IMR-90 (cell line): ENCODE measurements around the gene TSPAN32. TPM values are rescaled to one million over a fixed set of nuclear protein-coding genes. Genes with fewer than 3 reads are reported as not detected.

Experiments
- ATAC-seq: fragments of 200-7000 bp; cut with Tn5 transposase; 2 replicates; pipeline ENCODE4 v1.9.1; 2020; ENCODE audit warnings: low read depth, mild to moderate bottlenecking, moderate library complexity
- BruUV-seq: library from RNA; stranded (reverse); fragments of 400-500 nt; replicated peaks from 2 replicates; lab custom pipeline; 2021; lab: Mats Ljungman, UMichigan
- CTCF ChIA-PET: fragments of 300-600 bp; formaldehyde crosslinking; extraction: SDS; loops from one replicate; lab custom pipeline; 2021; ENCODE audit warnings: antibody characterized with exemption; lab: Yijun Ruan, JAX
- POLR2A ChIA-PET: fragments of 300-600 bp; sonication (Branson Sonifier 250); formaldehyde crosslinking; loops from one replicate; lab custom pipeline; 2022; ENCODE audit warnings: antibody characterized with exemption; ENCODE audit not compliant: unreplicated experiment; lab: Charles Lee
- DNase-seq: peaks from one replicate; pipeline ENCODE4 v3.0.0; 2013
- H2AFZ ChIP-seq: replicated peaks from 2 replicates; pipeline ENCODE3; 2013; ENCODE audit warnings: low read length, mild to moderate bottlenecking; ENCODE audit not compliant: poor library complexity
- H2AK5ac ChIP-seq: 2 replicates; pipeline ENCODE4 v1.6.1; 2013; ENCODE audit warnings: low read depth, low read length, inconsistent platforms
- H2AK9ac ChIP-seq: replicated peaks from 2 replicates; pipeline ENCODE3; 2013; ENCODE audit warnings: mild to moderate bottlenecking, low read depth, low read length, moderate library complexity; ENCODE audit not compliant: poor library complexity
- H2BK120ac ChIP-seq: 2 replicates; pipeline ENCODE4 v1.6.1; 2013; ENCODE audit warnings: low read depth, low read length, inconsistent platforms
- H2BK15ac ChIP-seq: 3 replicates; pipeline ENCODE4 v1.6.1; 2013; ENCODE audit warnings: low read depth, low read length, inconsistent platforms
- H2BK20ac ChIP-seq: 2 replicates; pipeline ENCODE4 v1.6.1; 2013; ENCODE audit warnings: low read depth, mild to moderate bottlenecking, inconsistent platforms, low read length, moderate library complexity
- H2BK5ac ChIP-seq: 2 replicates; pipeline ENCODE4 v1.6.1; 2013; ENCODE audit warnings: mild to moderate bottlenecking, low read depth, low read length, inconsistent platforms; ENCODE audit not compliant: poor library complexity, severe bottlenecking
- H3K14ac ChIP-seq: replicated peaks from 2 replicates; pipeline ENCODE4 v1.6.1; 2013; ENCODE audit warnings: low read depth, low read length, inconsistent platforms
- H3K18ac ChIP-seq: 2 replicates; pipeline ENCODE4 v1.6.1; 2013; ENCODE audit warnings: low read depth, low read length, control low read depth
- H3K23ac ChIP-seq: 2 replicates; pipeline ENCODE4 v1.6.1; 2013; ENCODE audit warnings: low read depth, low read length, inconsistent platforms
- H3K27ac ChIP-seq: 2 replicates; pipeline ENCODE4 v1.5.1; 2013; ENCODE audit warnings: mild to moderate bottlenecking, control low read depth, low read length; ENCODE audit not compliant: insufficient read depth
- H3K27me3 ChIP-seq: 2 replicates; pipeline ENCODE4 v1.6.1; 2013; ENCODE audit warnings: low read length; ENCODE audit not compliant: control insufficient read depth, insufficient read depth
- H3K36me3 ChIP-seq: 2 replicates; pipeline ENCODE4 v1.6.1; 2013; ENCODE audit warnings: low read length, mixed read lengths; ENCODE audit not compliant: control insufficient read depth, insufficient read depth
- H3K4ac ChIP-seq: 2 replicates; pipeline ENCODE4 v1.6.1; 2013; ENCODE audit warnings: low read depth, low read length, inconsistent platforms
- H3K4me1 ChIP-seq: 2 replicates; pipeline ENCODE4 v1.6.1; 2013; ENCODE audit warnings: low read length, mixed read lengths; ENCODE audit not compliant: control insufficient read depth, insufficient read depth
- H3K4me2 ChIP-seq: 2 replicates; pipeline ENCODE4 v1.6.1; 2013; ENCODE audit warnings: low read depth, mild to moderate bottlenecking, control low read depth, low read length, moderate library complexity
- H3K4me3 ChIP-seq: 2 replicates; pipeline ENCODE4 v1.5.1; 2013; ENCODE audit warnings: low read depth, mild to moderate bottlenecking, control low read depth, low read length, moderate library complexity; ENCODE audit not compliant: insufficient read depth
- H3K56ac ChIP-seq: 2 replicates; pipeline ENCODE4 v1.6.1; 2013; ENCODE audit warnings: low read length, inconsistent platforms; ENCODE audit not compliant: insufficient read depth; ENCODE audit errors: extremely low read depth
- H3K79me1 ChIP-seq, 2 experiments: 2 replicates each; pipeline ENCODE4 v1.6.1; 2013; ENCODE audit warnings: low read length in 2 of 2, inconsistent platforms in 1 of 2, low read depth in 1 of 2
- H3K9ac ChIP-seq: 2 replicates; pipeline ENCODE4 v1.6.1; 2013; ENCODE audit warnings: low read depth, low read length, control low read depth
- H3K9me1 ChIP-seq: 2 replicates; pipeline ENCODE4 v1.6.1; 2013; ENCODE audit warnings: low read length, inconsistent platforms; ENCODE audit not compliant: insufficient read depth
- H3K9me3 ChIP-seq: 2 replicates; pipeline ENCODE4 v1.6.1; 2013; ENCODE audit warnings: low read length; ENCODE audit not compliant: control insufficient read depth, insufficient read depth
- H4K20me1 ChIP-seq: 2 replicates; pipeline ENCODE4 v1.6.1; 2013; ENCODE audit warnings: low read length, inconsistent platforms; ENCODE audit not compliant: insufficient read depth
- H4K5ac ChIP-seq: 2 replicates; pipeline ENCODE4 v1.6.1; 2013; ENCODE audit warnings: mild to moderate bottlenecking, low read depth, low read length, control low read depth
- H4K8ac ChIP-seq, 2 experiments: 2 replicates each; pipeline ENCODE4 v1.6.1; 2013; ENCODE audit warnings: low read depth in 2 of 2, low read length in 2 of 2, control low read depth in 1 of 2, inconsistent platforms in 1 of 2
- H4K91ac ChIP-seq: 2 replicates; pipeline ENCODE4 v1.6.1; 2013; ENCODE audit warnings: low read depth, low read length, inconsistent platforms; ENCODE audit not compliant: insufficient read depth
- BHLHE40 ChIP-seq: fragments of 150-350 bp; IDR thresholded peaks from 2 replicates; pipeline ENCODE4 v1.6.1; 2016; ENCODE audit warnings: mild to moderate bottlenecking, low read depth, low read length
- WGBS, 2 experiments: methylation state at CpG; one replicate each; pipeline versions ENCODE4 v1.1.5 to v1.1.7; 2013; ENCODE audit warnings: missing lambda C conversion rate in 2 of 2; ENCODE audit not compliant: insufficient read length in 1 of 2; ENCODE audit errors: extremely low coverage in 2 of 2; 5-methylcytosine and 5-hydroxymethylcytosine counted together
- dilution Hi-C: fragments of 300-500 bp; cut with HindIII; formaldehyde crosslinking; loops from one replicate; pipeline ENCODE4 v1.14.3; 2018; ENCODE audit warnings: low sequenced_read_pairs; ENCODE audit not compliant: unreplicated experiment
- in situ Hi-C: fragments of 300-500 bp; cut with MboI; formaldehyde crosslinking; loops from 3 replicates; pipeline ENCODE4 v1.14.3; 2019; ENCODE audit warnings: low sequenced_read_pairs, inconsistent platforms, mixed read lengths
- intact Hi-C: fragments of 100-400 bp; cut with micrococcal nuclease; formaldehyde crosslinking; loops from 2 replicates; pipeline ENCODE4 v1.10.0; 2022
- polyA plus RNA-seq, 3 experiments: library from polyadenylated mRNA; depleted of rRNA; stranded (reverse); fragments of >200 nt; gene quantifications; 2 replicates each; pipeline ENCODE4 v1.2.3, GENCODE V29; 2012; ENCODE audit warnings: low replicate concordance in 1 of 3
- total RNA-seq: library from RNA; depleted of rRNA; stranded (reverse); fragments of >200 nt; gene quantifications from 2 replicates; pipeline ENCODE4 v1.2.3, GENCODE V29; 2012
- TF ChIP-seq, protein P1 (sequence below): fragments of 150-350 bp; IDR thresholded peaks from 2 replicates; pipeline ENCODE4 v1.6.1; 2016; ENCODE audit warnings: low read depth, mild to moderate bottlenecking, low read length, moderate library complexity, borderline replicate concordance
- TF ChIP-seq, protein P2 (sequence below): fragments of 150-350 bp; IDR thresholded peaks from 2 replicates; pipeline ENCODE4 v1.6.1; 2017; ENCODE audit warnings: mild to moderate bottlenecking, antibody characterized with exemption, low read length, low read depth

Gene TSPAN32
- total and polyA plus RNA-seq, 2 of the 4 experiments (the other 2 are of a cell fraction): 0.07 TPM; not detected in 1

DNA sequence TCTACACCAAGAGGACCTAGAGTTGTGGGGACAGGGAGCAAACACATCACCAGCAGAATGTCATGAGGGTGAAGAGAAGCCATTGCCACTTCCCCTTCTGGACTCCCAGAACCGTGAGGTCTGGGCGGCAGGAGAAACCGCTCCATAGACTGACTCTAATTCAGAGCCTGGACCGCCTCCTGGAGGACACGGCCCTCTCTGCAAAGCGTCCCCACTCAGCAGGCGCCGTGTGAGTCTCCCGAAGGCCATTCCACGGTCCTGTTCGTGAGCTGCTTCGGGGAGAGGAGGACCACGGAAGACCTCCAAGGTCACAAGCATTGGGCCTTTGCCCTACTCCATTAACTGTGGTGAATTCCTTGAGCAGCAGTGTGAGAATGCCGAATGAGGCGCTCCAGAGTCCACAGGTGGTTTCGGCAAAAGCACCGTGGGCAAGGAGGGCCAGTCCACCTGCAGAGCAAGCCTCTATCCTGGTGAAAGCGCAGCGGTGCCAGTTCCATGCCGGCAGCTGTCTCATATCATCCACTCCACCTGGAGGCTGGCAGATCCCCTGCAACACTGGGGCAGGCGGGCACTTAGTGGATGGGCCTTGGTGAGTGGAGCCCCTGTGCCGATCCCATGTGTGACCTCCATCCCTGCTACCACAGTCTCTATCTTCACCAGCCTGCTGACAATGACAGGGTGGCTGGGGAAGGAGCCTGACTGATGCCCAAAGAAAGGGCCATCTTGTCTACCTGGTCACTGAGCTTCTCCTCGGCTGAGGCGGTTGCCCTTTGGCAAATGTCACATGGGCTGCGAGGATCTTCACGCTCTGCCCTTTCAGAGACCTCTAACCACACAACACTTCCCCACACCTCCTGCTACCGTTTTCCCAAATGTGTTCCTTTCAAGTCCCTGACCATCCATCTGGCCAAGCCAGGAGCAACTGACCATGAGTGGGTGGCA lies 7.6 kb upstream of the TSPAN32 start:
- in situ Hi-C loops (no loop called here), dilution Hi-C loops (no loop called here), intact Hi-C loops (no loop called here)
- Histone ChIP-seq H3K9me1 (no peaks in the 10 kb centered on the region), H4K8ac (no peak overlapping the region), H3K27ac (no peak overlapping the region), H3K23ac (no peak overlapping the region), H3K4ac (no peak overlapping the region), H2AK9ac (no peak overlapping the region), H3K4me1 (no peaks in the 10 kb centered on the region), H2BK15ac (no peak overlapping the region), H2AK5ac (no peak overlapping the region), H3K9ac (no peak overlapping the region), H2AFZ (no peak overlapping the region), H3K36me3 (no peaks in the 10 kb centered on the region), H2BK5ac (no peak overlapping the region), H2BK20ac (no peak overlapping the region), H3K14ac (no peak overlapping the region), H3K79me1 (no peaks in the 10 kb centered on the region), H2BK120ac (no peak overlapping the region), H3K27me3 (peaks cover 37% of the 10 kb centered on the region), H4K5ac (no peak overlapping the region), H3K4me3 (no peak overlapping the region), H3K9me3 (no peaks in the 10 kb centered on the region), H3K18ac (no peak overlapping the region), H3K4me2 (no peak overlapping the region), H3K56ac (no peak overlapping the region), H4K91ac (no peak overlapping the region), H4K20me1 (no peaks in the 10 kb centered on the region)
- DNase-seq: no peak
- ATAC-seq: no peak
- TF ChIP-seq BHLHE40: no peak
- TF ChIP-seq, protein P1, sequence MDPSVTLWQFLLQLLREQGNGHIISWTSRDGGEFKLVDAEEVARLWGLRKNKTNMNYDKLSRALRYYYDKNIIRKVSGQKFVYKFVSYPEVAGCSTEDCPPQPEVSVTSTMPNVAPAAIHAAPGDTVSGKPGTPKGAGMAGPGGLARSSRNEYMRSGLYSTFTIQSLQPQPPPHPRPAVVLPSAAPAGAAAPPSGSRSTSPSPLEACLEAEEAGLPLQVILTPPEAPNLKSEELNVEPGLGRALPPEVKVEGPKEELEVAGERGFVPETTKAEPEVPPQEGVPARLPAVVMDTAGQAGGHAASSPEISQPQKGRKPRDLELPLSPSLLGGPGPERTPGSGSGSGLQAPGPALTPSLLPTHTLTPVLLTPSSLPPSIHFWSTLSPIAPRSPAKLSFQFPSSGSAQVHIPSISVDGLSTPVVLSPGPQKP: no peak
- TF ChIP-seq, protein P2, sequence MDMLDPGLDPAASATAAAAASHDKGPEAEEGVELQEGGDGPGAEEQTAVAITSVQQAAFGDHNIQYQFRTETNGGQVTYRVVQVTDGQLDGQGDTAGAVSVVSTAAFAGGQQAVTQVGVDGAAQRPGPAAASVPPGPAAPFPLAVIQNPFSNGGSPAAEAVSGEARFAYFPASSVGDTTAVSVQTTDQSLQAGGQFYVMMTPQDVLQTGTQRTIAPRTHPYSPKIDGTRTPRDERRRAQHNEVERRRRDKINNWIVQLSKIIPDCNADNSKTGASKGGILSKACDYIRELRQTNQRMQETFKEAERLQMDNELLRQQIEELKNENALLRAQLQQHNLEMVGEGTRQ: no peak
- no TSS peak for BruUV-seq
- CTCF ChIA-PET: interaction anchor here (0.7 kb wide), 1 partner anchor 12 kb away, joined by 3 read pairs; no protein-coding TSS in a partner anchor
- POLR2A ChIA-PET: no interaction called here
- 69% methylated on average over 14 of the region's 27 CpGs; no CpG with 5 or more reads in 1 of the 2 experiments for WGBS, 2 experiments
